Measurements from ENCODE around the gene ATP2C1.

The ATP2C1 gene

GRCh38 chr3:130934442-130935089 is 40.7 kb downstream of the ATP2C1 start:
- no peaks in the 10 kb centered on the region for H3K27me3 ChIP-seq (replicated peaks)
- in situ Hi-C loops (cut with HindIII; ENCODE audit: low pct_ligation_motif_present, low sequenced_read_pairs), result no loop called here
- no peak overlapping the region for H3K27ac ChIP-seq
- no peak for DNase-seq
- no peaks in the 10 kb centered on the region for H3K36me3 ChIP-seq (replicated peaks)
- no peak overlapping the region for H3K4me3 ChIP-seq (ENCODE audit: low read depth, low read length)
- TF ChIP-seq CTCF (IDR thresholded peaks at IDR 0.05; ENCODE audit: low read depth, low read length, missing control alignments), result no peak

GRCh38 chr3:130935761-130936492 is 42.0 kb downstream of the ATP2C1 start:
- no peak overlapping the region for H3K27ac ChIP-seq
- no peak overlapping the region for H3K4me3 ChIP-seq (ENCODE audit: low read depth, low read length)
- H3K36me3 ChIP-seq (replicated peaks), result peaks cover under 1% of the 10 kb centered on the region
- no peak for TF ChIP-seq CTCF (IDR thresholded peaks at IDR 0.05; ENCODE audit: low read depth, low read length, missing control alignments)
- no peak for DNase-seq
- H3K27me3 ChIP-seq (replicated peaks), result no peaks in the 10 kb centered on the region
- in situ Hi-C loops (cut with HindIII; ENCODE audit: low pct_ligation_motif_present, low sequenced_read_pairs), result no loop called here

- Histone ChIP-seq H3K27ac (no peak overlapping the region), H3K36me3 (replicated peaks) (peaks cover 20% of the 10 kb centered on the region), H3K4me3 (ENCODE audit: low read depth, low read length) (no peak overlapping the region), H3K27me3 (replicated peaks) (no peaks in the 10 kb centered on the region)
- no peak for DNase-seq
- no peak for TF ChIP-seq CTCF (IDR thresholded peaks at IDR 0.05; ENCODE audit: low read depth, low read length, missing control alignments)
- in situ Hi-C loops (cut with HindIII; ENCODE audit: low pct_ligation_motif_present, low sequenced_read_pairs), result no loop called here
Observed at GRCh38 chr3:130939753-130940152, 45.9 kb downstream of the ATP2C1 start.

GRCh38 chr3:130941793-130942192 is 47.9 kb downstream of the ATP2C1 start:
- peaks cover 20% of the 10 kb centered on the region for H3K36me3 ChIP-seq (replicated peaks)
- H3K27me3 ChIP-seq (replicated peaks), result no peaks in the 10 kb centered on the region
- no peak for TF ChIP-seq CTCF (IDR thresholded peaks at IDR 0.05; ENCODE audit: low read depth, low read length, missing control alignments)
- in situ Hi-C loops (cut with HindIII; ENCODE audit: low pct_ligation_motif_present, low sequenced_read_pairs), result no loop called here
- DNase-seq, result no peak
- H3K27ac ChIP-seq, result no peak overlapping the region
- no peak overlapping the region for H3K4me3 ChIP-seq (ENCODE audit: low read depth, low read length)

- peaks cover 22% of the 10 kb centered on the region for H3K36me3 ChIP-seq (replicated peaks)
- no peak overlapping the region for H3K4me3 ChIP-seq (ENCODE audit: low read depth, low read length)
- H3K27ac ChIP-seq, result no peak overlapping the region
- TF ChIP-seq CTCF (IDR thresholded peaks at IDR 0.05; ENCODE audit: low read depth, low read length, missing control alignments), result no peak
- no peaks in the 10 kb centered on the region for H3K27me3 ChIP-seq (replicated peaks)
- in situ Hi-C loops (cut with HindIII; ENCODE audit: low pct_ligation_motif_present, low sequenced_read_pairs), result no loop called here
- DNase-seq, result no peak
Observed at GRCh38 chr3:130946882-130947281, 53.0 kb downstream of the ATP2C1 start.
